CD14-positive monocyte (primary cell): Measurements from ENCODE around the gene SEMA3F. TPM values are rescaled to one million over a fixed set of nuclear protein-coding genes. Genes with fewer than 3 reads are reported as not detected.

Source experiments
- DNase-seq, 3 donors: peaks; one replicate each; pipeline ENCODE4 v3.0.0-alpha.2; 2011 to 2022
- H2AFZ ChIP-seq: 2 replicates; pipeline ENCODE4 v1.6.0; 2012; ENCODE audit warnings: mild to moderate bottlenecking, low read depth, low read length, inconsistent platforms; ENCODE audit not compliant: insufficient read depth, poor library complexity, severe bottlenecking
- H3K27ac ChIP-seq, 2 donors: 1 replicate in 1 of 2; 2 replicates in 1 of 2; pipeline ENCODE4 v1.5.1; 2012 to 2013; ENCODE audit warnings: low read length in 2 of 2, control low read depth in 1 of 2, inconsistent platforms in 1 of 2, low read depth in 1 of 2, mild to moderate bottlenecking in 1 of 2
- H3K27me3 ChIP-seq, 2 donors: one replicate each; pipeline versions ENCODE4 v1.6.0 to v1.6.1; 2011 to 2013; ENCODE audit warnings: low read length in 2 of 2; ENCODE audit not compliant: control insufficient read depth in 2 of 2, insufficient read depth in 2 of 2
- H3K36me3 ChIP-seq, 2 donors: replicated peaks in 1 of 2; 1 replicate in 1 of 2; 2 replicates in 1 of 2; pipeline versions ENCODE4 v1.5.1 to v1.6.1; 2012 to 2013; ENCODE audit warnings: low read length in 2 of 2, control low read depth in 1 of 2, inconsistent platforms in 1 of 2, mild to moderate bottlenecking in 1 of 2; ENCODE audit not compliant: insufficient read depth in 2 of 2, control insufficient read depth in 1 of 2
- H3K4me1 ChIP-seq, 2 donors: 1 replicate in 1 of 2; 2 replicates in 1 of 2; pipeline versions ENCODE4 v1.5.1 to v1.6.1; 2012 to 2013; ENCODE audit warnings: low read length in 2 of 2, control low read depth in 1 of 2, inconsistent platforms in 1 of 2, mild to moderate bottlenecking in 1 of 2, moderate library complexity in 1 of 2; ENCODE audit not compliant: insufficient read depth in 2 of 2, control insufficient read depth in 1 of 2
- H3K4me2 ChIP-seq: replicated peaks from 2 replicates; pipeline ENCODE3; 2012; ENCODE audit warnings: low read length, moderate library complexity, mild to moderate bottlenecking; ENCODE audit not compliant: poor library complexity, severe bottlenecking; ENCODE audit errors: extremely low read depth
- H3K4me3 ChIP-seq, 3 experiments: fragments of 200-600 bp in 1 of 3; sonication (generic) in 1 of 3; replicated peaks in 1 of 3; 1 replicate in 2 of 3; 2 replicates in 1 of 3; pipeline ENCODE4 v1.5.1; 2011 to 2013; ENCODE audit warnings: low read length in 3 of 3, mild to moderate bottlenecking in 3 of 3, control low read depth in 2 of 3, low read depth in 2 of 3, inconsistent platforms in 1 of 3, moderate library complexity in 1 of 3
- H3K79me2 ChIP-seq: 2 replicates; pipeline ENCODE4 v1.6.0; 2012; ENCODE audit warnings: mild to moderate bottlenecking, control low read depth, inconsistent platforms, low read length, moderate library complexity; ENCODE audit not compliant: insufficient read depth
- H3K9ac ChIP-seq: 2 replicates; pipeline ENCODE4 v1.6.0; 2017; ENCODE audit warnings: low read length, mild to moderate bottlenecking; ENCODE audit not compliant: insufficient read depth, poor library complexity, severe bottlenecking
- H3K9me3 ChIP-seq, 2 donors: replicated peaks in 1 of 2; 1 replicate in 1 of 2; 2 replicates in 1 of 2; pipeline versions ENCODE4 v1.5.1 to v1.6.1; 2012 to 2013; ENCODE audit warnings: low read length in 2 of 2, control low read depth in 1 of 2; ENCODE audit not compliant: control insufficient read depth in 1 of 2, insufficient read depth in 1 of 2
- H4K20me1 ChIP-seq: 2 replicates; pipeline ENCODE4 v1.6.0; 2012; ENCODE audit warnings: mild to moderate bottlenecking, low read length, control low read depth, moderate library complexity; ENCODE audit not compliant: insufficient read depth
- H3K27ac Mint-ChIP-seq, 7 donors: one replicate each; pipeline ENCODE4 v1.8.0; 2020; ENCODE audit warnings: mild to moderate bottlenecking in 7 of 7, mixed read lengths in 7 of 7, moderate library complexity in 6 of 7, inconsistent platforms in 2 of 7
- H3K27me3 Mint-ChIP-seq, 3 donors: one replicate each; pipeline ENCODE4 v1.8.0; 2021 to 2022; ENCODE audit warnings: low read depth in 3 of 3, mild to moderate bottlenecking in 3 of 3, mixed read lengths in 3 of 3, moderate library complexity in 3 of 3, inconsistent platforms in 1 of 3
- H3K36me3 Mint-ChIP-seq, 2 donors: one replicate each; pipeline ENCODE4 v1.8.0; 2020; ENCODE audit warnings: mixed read lengths in 2 of 2, inconsistent platforms in 1 of 2, mild to moderate bottlenecking in 1 of 2
- H3K4me1 Mint-ChIP-seq: one replicate; pipeline ENCODE4 v1.8.0; 2020; ENCODE audit warnings: mild to moderate bottlenecking, mixed read lengths
- H3K4me3 Mint-ChIP-seq, 2 donors: one replicate each; pipeline ENCODE4 v1.8.0; 2020; ENCODE audit warnings: mild to moderate bottlenecking in 2 of 2, mixed read lengths in 2 of 2, moderate library complexity in 1 of 2
- H3K9me3 Mint-ChIP-seq, 7 donors: one replicate each; pipeline ENCODE4 v1.8.0; 2020 to 2022; ENCODE audit warnings: mixed read lengths in 7 of 7, mild to moderate bottlenecking in 6 of 7, moderate library complexity in 6 of 7, inconsistent platforms in 2 of 7
- WGBS: methylation state at CpG from one replicate; pipeline ENCODE4 v1.1.5; 2013; ENCODE audit warnings: missing lambda C conversion rate; ENCODE audit not compliant: insufficient coverage; 5-methylcytosine and 5-hydroxymethylcytosine counted together
- intact Hi-C, 2 donors: fragments of 100-400 bp; cut with micrococcal nuclease; formaldehyde crosslinking; loops; one replicate each; pipeline versions ENCODE4 v1.15.0 to v1.15.1; 2023
- polyA plus RNA-seq, 3 donors: library from polyadenylated mRNA; depleted of rRNA in 1 of 3; unstranded in 2 of 3; stranded (reverse) in 1 of 3; fragments of 300-500 nt in 2 of 3; fragments of >200 nt in 1 of 3; fragmentation: Illumina TruSeq in 2 of 3; gene quantifications; 1 replicate in 2 of 3; 2 replicates in 1 of 3; pipeline ENCODE4 v1.2.3, GENCODE V29; 2012 to 2021
- TF ChIP-seq, protein P1 (sequence below): fragments of 200-600 bp; IDR thresholded peaks from one replicate; pipeline ENCODE4 v1.8.0; 2022; ENCODE audit warnings: antibody characterized with exemption, mild to moderate bottlenecking

The SEMA3F gene
- polyA plus RNA-seq, 3 donors, result 0.01 TPM; not detected in 2

DNA sequence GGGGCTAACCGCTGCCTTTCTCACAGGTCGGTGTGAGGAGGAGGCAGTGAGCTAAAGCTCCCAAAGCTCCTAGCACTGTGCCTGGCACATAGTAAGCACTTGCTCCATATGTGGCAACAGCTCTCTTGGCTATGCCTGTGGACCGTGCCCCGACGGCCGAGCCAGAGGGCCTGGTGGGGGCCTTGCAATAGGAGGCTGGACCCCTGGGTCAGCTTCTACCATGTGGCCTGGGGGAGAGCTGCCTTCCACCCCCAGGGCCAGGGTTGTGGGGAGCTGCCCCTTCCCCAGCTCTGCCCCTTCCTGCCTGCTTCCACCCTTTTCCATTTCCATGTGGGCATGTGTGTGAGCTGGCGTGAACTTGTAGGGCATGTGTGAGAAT is 19.4 kb downstream of the SEMA3F start:
- intact Hi-C loops, result no loop called here
- Mint-ChIP-seq H3K27me3 (peaks cover 2 to 9% (median 3%) of the 10 kb centered on the region in 3 donors), H3K27ac (peak overlapping the region in 1 of 7 donors; percentile 79), H3K36me3 (no peaks in the 10 kb centered on the region), H3K4me1 (peaks cover 20% of the 10 kb centered on the region), H3K4me3 (no peak overlapping the region), H3K9me3 (no peaks in the 10 kb centered on the region)
- Histone ChIP-seq H3K4me3 (no peak overlapping the region), H3K79me2 (no peaks in the 10 kb centered on the region), H3K4me1 (peaks cover 12 to 15% of the 10 kb centered on the region in 2 donors), H3K27me3 (no peaks in the 10 kb centered on the region), H3K36me3 (no peaks in the 10 kb centered on the region), H3K9me3 (no peaks in the 10 kb centered on the region), H3K9ac (no peak overlapping the region), H3K27ac (no peak overlapping the region), H3K4me2 (no peak overlapping the region), H4K20me1 (no peaks in the 10 kb centered on the region), H2AFZ (no peak overlapping the region)
- TF ChIP-seq, protein P1, sequence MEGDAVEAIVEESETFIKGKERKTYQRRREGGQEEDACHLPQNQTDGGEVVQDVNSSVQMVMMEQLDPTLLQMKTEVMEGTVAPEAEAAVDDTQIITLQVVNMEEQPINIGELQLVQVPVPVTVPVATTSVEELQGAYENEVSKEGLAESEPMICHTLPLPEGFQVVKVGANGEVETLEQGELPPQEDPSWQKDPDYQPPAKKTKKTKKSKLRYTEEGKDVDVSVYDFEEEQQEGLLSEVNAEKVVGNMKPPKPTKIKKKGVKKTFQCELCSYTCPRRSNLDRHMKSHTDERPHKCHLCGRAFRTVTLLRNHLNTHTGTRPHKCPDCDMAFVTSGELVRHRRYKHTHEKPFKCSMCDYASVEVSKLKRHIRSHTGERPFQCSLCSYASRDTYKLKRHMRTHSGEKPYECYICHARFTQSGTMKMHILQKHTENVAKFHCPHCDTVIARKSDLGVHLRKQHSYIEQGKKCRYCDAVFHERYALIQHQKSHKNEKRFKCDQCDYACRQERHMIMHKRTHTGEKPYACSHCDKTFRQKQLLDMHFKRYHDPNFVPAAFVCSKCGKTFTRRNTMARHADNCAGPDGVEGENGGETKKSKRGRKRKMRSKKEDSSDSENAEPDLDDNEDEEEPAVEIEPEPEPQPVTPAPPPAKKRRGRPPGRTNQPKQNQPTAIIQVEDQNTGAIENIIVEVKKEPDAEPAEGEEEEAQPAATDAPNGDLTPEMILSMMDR, result no peak
- no peak for DNase-seq
- 100% methylated on average over 6 of the region's 7 CpGs for WGBS

DNA sequence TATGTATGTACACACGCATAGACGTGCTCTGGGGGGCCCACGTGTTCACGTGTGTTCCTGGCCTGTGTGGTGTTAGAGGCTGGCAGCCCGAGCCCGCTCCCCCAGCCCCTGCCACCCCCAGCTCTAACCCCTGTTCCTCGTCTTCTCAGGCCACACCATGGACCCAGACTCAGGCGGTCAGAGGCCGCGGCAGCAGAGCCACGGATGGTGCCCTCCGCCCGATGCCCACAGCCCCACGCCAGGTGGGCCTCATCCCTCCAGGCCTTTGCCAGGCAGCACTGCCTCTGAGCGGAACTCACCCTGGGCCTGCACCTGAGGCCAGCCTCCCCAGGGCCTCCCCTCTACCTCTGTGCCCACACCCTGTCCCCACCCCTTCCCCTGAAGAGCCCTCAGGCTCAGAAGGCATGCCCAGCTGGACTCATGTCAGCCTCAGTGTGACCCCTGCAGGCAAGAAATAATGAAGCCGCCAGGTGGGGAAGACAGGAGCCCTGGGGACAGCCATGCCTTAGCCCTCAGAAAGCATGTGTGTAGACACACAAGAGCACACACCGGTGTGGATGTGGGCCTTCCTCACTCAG is 19.9 kb downstream of the SEMA3F start:
- no peaks in the 10 kb centered on the region for H3K27me3 ChIP-seq
- Mint-ChIP-seq H3K36me3 (no peaks in the 10 kb centered on the region), H3K27me3 (peaks cover 3 to 9% (median 3%) of the 10 kb centered on the region in 3 donors), H3K9me3 (no peaks in the 10 kb centered on the region), H3K27ac (no peak overlapping the region), H3K4me1 (peaks cover 17% of the 10 kb centered on the region), H3K4me3 (no peak overlapping the region)
- peaks cover 12 to 15% of the 10 kb centered on the region in 2 donors for H3K4me1 ChIP-seq
- DNase-seq, result no peak
- no peaks in the 10 kb centered on the region for H3K36me3 ChIP-seq
- TF ChIP-seq, protein P1, result no peak
- no peaks in the 10 kb centered on the region for H3K79me2 ChIP-seq
- no peak overlapping the region for H3K4me3 ChIP-seq
- no peak overlapping the region for H3K9ac ChIP-seq
- no peak overlapping the region for H2AFZ ChIP-seq
- no peak overlapping the region for H3K4me2 ChIP-seq
- H3K9me3 ChIP-seq, result no peaks in the 10 kb centered on the region
- 96% methylated on average over 10 of the region's 17 CpGs for WGBS
- H3K27ac ChIP-seq, result no peak overlapping the region
- H4K20me1 ChIP-seq, result no peaks in the 10 kb centered on the region
- intact Hi-C loops, result no loop called here
